ENCODE measurements around the gene RHCE. TPM values are rescaled to one million over a fixed set of nuclear protein-coding genes. Genes with fewer than 3 reads are reported as not detected.
"Not testable (repeated sequence)": the region's sequence is repeated elsewhere in the genome, so short reads cannot be mapped to it uniquely, and the experiment has no call there.

RHCE gene
- total and polyA plus RNA-seq, 2 experiments from 2014 or later: 0.80 to 8.8 TPM

DNA sequence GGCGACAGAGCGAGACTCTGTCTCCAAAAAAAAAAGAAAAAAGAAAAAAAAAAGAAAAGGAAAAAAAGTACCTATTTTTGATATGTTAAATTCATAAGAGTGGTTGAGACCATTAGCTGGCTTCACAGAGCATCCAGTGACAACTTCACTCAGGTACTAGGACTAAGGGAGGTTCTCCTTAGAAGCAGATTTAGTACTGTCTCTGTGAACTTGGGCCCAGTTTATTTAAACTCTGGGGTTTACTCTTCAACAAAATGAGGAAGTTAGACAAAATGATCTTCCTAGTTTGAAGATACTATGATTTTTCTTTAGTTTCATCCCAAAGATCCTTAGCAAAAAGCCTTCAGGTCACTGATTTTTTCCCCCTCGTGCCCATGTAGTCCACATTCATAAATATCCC is 31.3 kb upstream of the RHCE start:
- 97% methylated on average over 3 of the region's 3 CpGs for WGBS (ENCODE audit: low lambda C conversion rate, missing lambda C conversion rate)
- no peaks in the 10 kb centered on the region for H3K4me1 ChIP-seq (ENCODE audit: insufficient read depth)
- H3K27me3 ChIP-seq: no peaks in the 10 kb centered on the region
- no peak overlapping the region for H3K4me2 ChIP-seq
- H3K9me2 ChIP-seq (replicated peaks; ENCODE audit: insufficient read depth): no peaks in the 10 kb centered on the region
- no peaks in the 10 kb centered on the region for H3K9me3 ChIP-seq (ENCODE audit: low read depth)
- H3K79me2 ChIP-seq: peaks cover 16% of the 10 kb centered on the region
- TF ChIP-seq EZH2 (IDR thresholded peaks at IDR 0.05; ENCODE audit: borderline replicate concordance): no peak
- H2AFZ ChIP-seq: no peak overlapping the region
- no peak overlapping the region for H3K27ac ChIP-seq
- DNase-seq (ENCODE audit: low spot score): no peak
- H4K20me1 ChIP-seq (ENCODE audit: insufficient read depth, poor library complexity, severe bottlenecking): no peaks in the 10 kb centered on the region
- no peak overlapping the region for H3K4me3 ChIP-seq
- H3K36me3 ChIP-seq (replicated peaks; ENCODE audit: insufficient read depth, low read depth): no peaks in the 10 kb centered on the region

DNA sequence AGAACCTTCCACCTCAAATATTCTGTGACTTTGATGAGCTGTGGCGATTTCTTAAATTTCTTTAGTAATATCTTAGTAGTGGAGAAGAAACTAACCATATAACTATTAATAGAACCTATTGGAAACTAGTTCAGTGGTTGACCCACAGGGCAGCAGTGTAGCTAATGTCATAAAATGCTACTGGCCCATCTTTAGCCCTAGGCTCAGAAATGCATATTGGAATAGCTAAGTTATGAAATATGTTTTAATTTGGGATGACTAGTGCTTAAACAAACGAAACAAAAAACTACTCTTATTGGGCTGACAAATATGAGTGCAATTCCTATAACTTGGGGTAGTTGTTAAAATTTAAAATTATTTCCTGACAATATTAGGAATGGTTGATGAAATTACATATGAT is 30.3 kb upstream of the RHCE start:
- Histone ChIP-seq H3K36me3 (replicated peaks; ENCODE audit: insufficient read depth, low read depth) (no peaks in the 10 kb centered on the region), H3K4me1 (ENCODE audit: insufficient read depth) (no peaks in the 10 kb centered on the region), H3K27me3 (no peaks in the 10 kb centered on the region), H3K9me3 (ENCODE audit: low read depth) (no peaks in the 10 kb centered on the region), H2AFZ (no peak overlapping the region), H3K79me2 (peaks cover 25% of the 10 kb centered on the region), H3K4me2 (no peak overlapping the region), H3K4me3 (no peak overlapping the region), H3K9me2 (replicated peaks; ENCODE audit: insufficient read depth) (no peaks in the 10 kb centered on the region), H4K20me1 (ENCODE audit: insufficient read depth, poor library complexity, severe bottlenecking) (peaks cover 4% of the 10 kb centered on the region), H3K27ac (no peak overlapping the region)
- no peak for DNase-seq (ENCODE audit: low spot score)
- 100% methylated on average over 2 of the region's 2 CpGs for WGBS (ENCODE audit: low lambda C conversion rate, missing lambda C conversion rate)
- TF ChIP-seq EZH2phosphoT487 (IDR thresholded peaks at IDR 0.05; ENCODE audit: low read depth, severe bottlenecking, unreplicated experiment): no peak

DNA sequence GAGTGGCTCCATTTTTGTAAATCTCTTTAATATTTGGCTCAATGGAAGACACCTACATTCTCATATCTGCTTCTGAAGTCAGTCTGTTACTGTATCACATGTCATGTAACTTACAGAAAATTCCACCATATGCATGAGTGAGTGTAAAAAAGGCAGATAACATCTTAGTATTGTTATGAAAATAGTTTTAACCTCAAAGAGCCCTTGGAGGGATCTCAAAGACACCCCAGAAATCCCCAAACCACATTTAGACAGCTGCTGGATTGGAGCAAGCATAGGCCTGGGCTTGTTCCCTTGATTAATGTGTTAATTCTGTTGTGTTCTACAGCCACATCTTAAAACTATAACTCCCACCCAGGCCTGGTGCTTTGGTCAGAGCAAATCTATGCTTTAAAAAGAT is 26.9 kb upstream of the RHCE start:
- Histone ChIP-seq H2AFZ (no peak overlapping the region), H3K9me2 (replicated peaks; ENCODE audit: insufficient read depth) (no peaks in the 10 kb centered on the region), H3K4me2 (no peak overlapping the region), H4K20me1 (ENCODE audit: insufficient read depth, poor library complexity, severe bottlenecking) (peaks cover 18% of the 10 kb centered on the region), H3K4me3 (no peak overlapping the region), H3K9me3 (ENCODE audit: low read depth) (no peaks in the 10 kb centered on the region), H3K27ac (no peak overlapping the region), H3K4me1 (ENCODE audit: insufficient read depth) (no peaks in the 10 kb centered on the region), H3K36me3 (replicated peaks; ENCODE audit: insufficient read depth, low read depth) (no peaks in the 10 kb centered on the region), H3K27me3 (no peaks in the 10 kb centered on the region), H3K79me2 (peaks cover 57% of the 10 kb centered on the region)
- no peak for DNase-seq (ENCODE audit: low spot score)
- TF ChIP-seq, protein P1, sequence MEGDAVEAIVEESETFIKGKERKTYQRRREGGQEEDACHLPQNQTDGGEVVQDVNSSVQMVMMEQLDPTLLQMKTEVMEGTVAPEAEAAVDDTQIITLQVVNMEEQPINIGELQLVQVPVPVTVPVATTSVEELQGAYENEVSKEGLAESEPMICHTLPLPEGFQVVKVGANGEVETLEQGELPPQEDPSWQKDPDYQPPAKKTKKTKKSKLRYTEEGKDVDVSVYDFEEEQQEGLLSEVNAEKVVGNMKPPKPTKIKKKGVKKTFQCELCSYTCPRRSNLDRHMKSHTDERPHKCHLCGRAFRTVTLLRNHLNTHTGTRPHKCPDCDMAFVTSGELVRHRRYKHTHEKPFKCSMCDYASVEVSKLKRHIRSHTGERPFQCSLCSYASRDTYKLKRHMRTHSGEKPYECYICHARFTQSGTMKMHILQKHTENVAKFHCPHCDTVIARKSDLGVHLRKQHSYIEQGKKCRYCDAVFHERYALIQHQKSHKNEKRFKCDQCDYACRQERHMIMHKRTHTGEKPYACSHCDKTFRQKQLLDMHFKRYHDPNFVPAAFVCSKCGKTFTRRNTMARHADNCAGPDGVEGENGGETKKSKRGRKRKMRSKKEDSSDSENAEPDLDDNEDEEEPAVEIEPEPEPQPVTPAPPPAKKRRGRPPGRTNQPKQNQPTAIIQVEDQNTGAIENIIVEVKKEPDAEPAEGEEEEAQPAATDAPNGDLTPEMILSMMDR (IDR thresholded peaks at IDR 0.05; ENCODE audit: poor library complexity): no peak
- TF ChIP-seq EZH2 (IDR thresholded peaks at IDR 0.05; ENCODE audit: borderline replicate concordance): no peak
- TF ChIP-seq EZH2phosphoT487 (IDR thresholded peaks at IDR 0.05; ENCODE audit: low read depth, severe bottlenecking, unreplicated experiment): no peak

DNA sequence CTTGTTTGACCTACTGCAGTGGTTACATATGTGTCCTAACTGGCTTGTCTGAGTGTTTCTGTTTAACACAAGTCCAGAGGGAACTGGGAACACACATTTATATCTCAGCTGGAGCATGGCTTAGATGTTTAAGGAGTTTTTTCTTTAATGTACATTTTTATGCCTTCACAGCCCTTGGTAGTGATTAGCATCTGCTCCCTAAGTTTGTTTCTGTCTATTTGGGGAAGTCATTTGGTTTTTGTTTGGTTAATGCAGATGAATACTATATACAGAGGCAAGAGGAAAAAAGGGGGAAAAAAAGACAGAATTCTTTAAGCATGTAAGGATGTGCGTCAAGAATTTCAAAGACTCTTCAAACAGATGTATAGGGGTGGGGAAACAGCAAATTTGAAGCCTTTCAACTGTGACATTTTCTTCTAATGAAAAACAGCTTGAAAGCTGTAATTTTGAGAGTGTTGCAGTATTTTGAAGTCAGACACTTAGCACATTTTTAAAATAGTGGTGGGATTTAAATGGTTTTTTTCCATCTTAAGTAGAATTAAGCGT is 25.4 kb upstream of the RHCE start:
- H3K36me3 ChIP-seq (replicated peaks; ENCODE audit: insufficient read depth, low read depth): no peaks in the 10 kb centered on the region
- H3K9me2 ChIP-seq (replicated peaks; ENCODE audit: insufficient read depth): no peaks in the 10 kb centered on the region
- TF ChIP-seq EZH2 (IDR thresholded peaks at IDR 0.05; ENCODE audit: borderline replicate concordance): no peak
- TF ChIP-seq, protein P1 (IDR thresholded peaks at IDR 0.05; ENCODE audit: poor library complexity): no peak
- TF ChIP-seq EZH2phosphoT487 (IDR thresholded peaks at IDR 0.05; ENCODE audit: low read depth, severe bottlenecking, unreplicated experiment): no peak

DNA sequence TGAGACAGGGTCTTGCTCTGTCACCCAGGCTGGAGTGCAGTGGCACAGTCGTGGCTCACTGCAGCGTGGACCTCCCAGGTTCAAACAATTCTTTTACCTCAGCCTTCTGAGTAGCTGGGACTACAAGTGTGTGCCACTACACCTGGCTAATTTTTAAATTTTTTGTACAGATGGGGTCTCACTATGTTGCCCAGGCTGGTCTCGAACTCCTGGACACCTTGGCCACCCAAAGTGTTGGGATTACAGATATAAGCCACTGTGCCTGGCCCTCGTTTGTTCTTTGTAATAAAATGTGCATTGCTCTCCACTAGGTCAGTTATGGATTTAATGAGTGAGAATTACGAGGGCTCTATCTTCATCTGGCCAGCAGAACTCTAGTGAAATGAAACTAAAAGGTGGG is 24.0 kb upstream of the RHCE start:
- not testable (repeated sequence) for DNase-seq (ENCODE audit: low spot score); H3K4me3 ChIP-seq; H3K9me2 ChIP-seq (replicated peaks; ENCODE audit: insufficient read depth); H3K36me3 ChIP-seq (replicated peaks; ENCODE audit: insufficient read depth, low read depth); H3K9me3 ChIP-seq (ENCODE audit: low read depth); H3K27me3 ChIP-seq; H2AFZ ChIP-seq; H3K4me1 ChIP-seq (ENCODE audit: insufficient read depth); H3K27ac ChIP-seq; H3K4me2 ChIP-seq
- Histone ChIP-seq H4K20me1 (ENCODE audit: insufficient read depth, poor library complexity, severe bottlenecking) (peaks cover 29% of the 10 kb centered on the region), H3K79me2 (peaks cover 87% of the 10 kb centered on the region)
- 81% methylated on average over 5 of the region's 5 CpGs for WGBS (ENCODE audit: low lambda C conversion rate, missing lambda C conversion rate)

More for the DNA sequence above, 25.4 kb upstream of the RHCE start:
- no peaks in the 10 kb centered on the region for H3K4me1 ChIP-seq (ENCODE audit: insufficient read depth)
- H3K27ac ChIP-seq: no peak overlapping the region
- peaks cover 28% of the 10 kb centered on the region for H4K20me1 ChIP-seq (ENCODE audit: insufficient read depth, poor library complexity, severe bottlenecking)
- no peak overlapping the region for H2AFZ ChIP-seq
- no peak overlapping the region for H3K4me2 ChIP-seq
- H3K9me3 ChIP-seq (ENCODE audit: low read depth): no peaks in the 10 kb centered on the region
- H3K79me2 ChIP-seq: peaks cover 72% of the 10 kb centered on the region
- H3K4me3 ChIP-seq: no peak overlapping the region
- no peaks in the 10 kb centered on the region for H3K27me3 ChIP-seq
- no peak for DNase-seq (ENCODE audit: low spot score)
- 70% methylated on average over 2 of the region's 2 CpGs for WGBS (ENCODE audit: low lambda C conversion rate, missing lambda C conversion rate)
